ENCODE data around the gene DNMT3L.
"Not testable (repeated sequence)": the region's sequence is repeated elsewhere in the genome, so short reads cannot be mapped to it uniquely, and the experiment has no call there.

DNA sequence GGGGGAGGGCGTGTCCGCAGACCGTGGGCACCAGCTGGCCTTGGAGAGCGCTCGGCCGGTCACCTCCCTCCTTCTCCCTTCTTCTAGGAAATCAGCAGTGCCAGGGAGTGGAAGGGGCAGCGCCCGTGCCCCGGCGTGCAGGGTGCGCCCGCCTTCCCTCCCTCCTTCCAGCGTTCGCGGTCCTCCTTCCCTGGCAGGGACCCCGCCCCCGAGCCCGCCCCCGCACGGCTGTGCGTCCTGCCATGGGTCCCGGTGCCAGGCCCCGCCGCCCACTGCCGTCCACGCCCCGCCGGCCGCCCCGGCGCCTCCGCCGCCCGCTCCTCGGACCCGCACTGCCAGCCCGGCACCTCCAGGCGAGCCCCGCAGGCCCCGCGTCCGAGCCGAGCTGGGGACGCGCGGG is 21.3 kb downstream of the DNMT3L start:
- TF ChIP-seq, protein P1, sequence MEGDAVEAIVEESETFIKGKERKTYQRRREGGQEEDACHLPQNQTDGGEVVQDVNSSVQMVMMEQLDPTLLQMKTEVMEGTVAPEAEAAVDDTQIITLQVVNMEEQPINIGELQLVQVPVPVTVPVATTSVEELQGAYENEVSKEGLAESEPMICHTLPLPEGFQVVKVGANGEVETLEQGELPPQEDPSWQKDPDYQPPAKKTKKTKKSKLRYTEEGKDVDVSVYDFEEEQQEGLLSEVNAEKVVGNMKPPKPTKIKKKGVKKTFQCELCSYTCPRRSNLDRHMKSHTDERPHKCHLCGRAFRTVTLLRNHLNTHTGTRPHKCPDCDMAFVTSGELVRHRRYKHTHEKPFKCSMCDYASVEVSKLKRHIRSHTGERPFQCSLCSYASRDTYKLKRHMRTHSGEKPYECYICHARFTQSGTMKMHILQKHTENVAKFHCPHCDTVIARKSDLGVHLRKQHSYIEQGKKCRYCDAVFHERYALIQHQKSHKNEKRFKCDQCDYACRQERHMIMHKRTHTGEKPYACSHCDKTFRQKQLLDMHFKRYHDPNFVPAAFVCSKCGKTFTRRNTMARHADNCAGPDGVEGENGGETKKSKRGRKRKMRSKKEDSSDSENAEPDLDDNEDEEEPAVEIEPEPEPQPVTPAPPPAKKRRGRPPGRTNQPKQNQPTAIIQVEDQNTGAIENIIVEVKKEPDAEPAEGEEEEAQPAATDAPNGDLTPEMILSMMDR (IDR thresholded peaks at IDR 0.05) = not testable (repeated sequence)
- TF ChIP-seq POLR2A, EP300 (IDR thresholded peaks at IDR 0.05): not testable (repeated sequence)
